Measurements from ENCODE around the gene HAUS2.
"Not testable (repeated sequence)": the region's sequence is repeated elsewhere in the genome, so short reads cannot be mapped to it uniquely, and the experiment has no call there.

Gene HAUS2

GRCh38 chr15:42548249-42549031 is at the start of gene HAUS2, which contains the start of gene LRRC57:
Gene HAUS2 (plus strand): TSS chr15:42548838. CDS start chr15:42548873, 35 bp downstream.
Gene LRRC57 (minus strand): TSS chr15:42548793. CDS start chr15:42548434, 359 bp downstream.
- FAIRE-seq, result no peak

DNA sequence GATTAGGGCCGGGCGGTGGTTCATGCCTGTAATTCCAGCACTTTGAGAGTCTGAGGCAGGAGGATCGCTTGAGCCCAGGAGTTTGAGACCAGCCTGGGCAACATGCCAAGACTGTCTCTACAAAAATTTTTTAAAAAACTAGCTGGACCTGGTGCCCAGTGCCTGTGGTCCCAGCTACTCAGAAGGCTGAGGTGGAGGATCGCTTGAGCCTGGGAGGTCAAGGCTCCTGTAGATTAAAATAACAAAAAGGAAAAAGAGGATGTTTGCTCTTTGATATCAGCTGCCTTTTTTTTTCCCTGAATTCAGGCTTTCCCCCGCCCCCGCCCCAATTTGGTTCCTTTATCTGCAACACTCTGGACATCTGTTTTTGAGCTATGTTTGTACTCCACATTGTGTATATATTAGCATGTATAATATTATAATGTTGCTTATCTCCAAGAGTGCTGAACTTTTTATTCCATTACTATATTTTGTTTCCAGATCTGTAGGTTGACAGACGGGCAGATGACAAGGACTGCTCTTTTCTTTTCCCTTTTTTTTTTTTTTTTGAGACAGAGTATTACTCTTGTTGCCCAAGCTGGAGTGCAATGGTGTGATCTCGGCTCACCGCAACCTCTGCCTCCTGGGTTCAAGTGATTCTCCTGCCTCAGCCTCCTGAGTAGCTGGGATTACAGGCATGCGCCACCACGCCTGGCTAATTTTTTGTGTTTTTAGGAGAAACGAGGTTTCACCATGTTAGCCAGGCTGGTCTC is 48.6 kb upstream of the HAUS2 start:
- FAIRE-seq, result no peak

- no peak for FAIRE-seq
Observed at GRCh38 chr15:42502477-42502876, 46.2 kb upstream of the HAUS2 start.

DNA sequence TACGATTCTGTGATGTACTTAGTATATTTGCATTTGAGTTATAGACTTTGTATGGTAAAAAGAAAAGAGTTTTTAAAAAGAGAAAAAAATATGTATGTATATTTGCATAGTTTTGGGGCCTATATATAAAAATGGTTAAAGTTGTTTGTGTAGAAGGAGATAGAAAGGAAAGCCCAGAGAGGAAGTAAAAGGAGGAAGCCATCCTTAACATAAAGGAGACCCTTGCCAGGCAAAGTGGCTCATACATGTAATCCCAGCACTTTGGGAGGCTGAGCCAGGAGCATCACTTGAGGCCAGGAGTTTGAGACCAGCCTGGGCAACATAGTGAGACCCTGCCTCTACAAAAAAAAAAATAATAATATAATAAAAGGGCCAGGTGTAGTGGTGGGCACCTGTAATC is 44.8 kb upstream of the HAUS2 start:
- no peak for FAIRE-seq

GRCh38 chr15:42504631-42505030 is 44.0 kb upstream of the HAUS2 start:
- FAIRE-seq, result no peak

DNA sequence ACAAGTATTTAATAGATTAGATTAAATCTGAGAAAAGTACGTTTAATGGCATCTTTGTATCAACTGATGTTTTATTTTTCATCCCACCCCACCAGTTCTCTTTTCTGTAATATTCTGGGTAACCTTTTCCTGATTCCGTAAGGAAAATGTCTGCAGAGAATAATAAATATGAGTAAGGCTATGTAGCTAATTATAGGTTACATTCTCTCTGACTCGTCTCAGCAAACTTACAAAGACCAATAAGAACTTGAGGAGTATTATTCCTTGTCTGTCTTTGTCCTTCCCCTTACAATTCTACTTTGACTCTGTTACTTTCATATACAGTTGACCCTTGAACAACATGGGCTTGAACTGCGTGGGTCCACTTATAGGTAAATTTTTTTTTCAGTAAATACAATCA is 41.1 kb upstream of the HAUS2 start:
- no peak for FAIRE-seq

DNA sequence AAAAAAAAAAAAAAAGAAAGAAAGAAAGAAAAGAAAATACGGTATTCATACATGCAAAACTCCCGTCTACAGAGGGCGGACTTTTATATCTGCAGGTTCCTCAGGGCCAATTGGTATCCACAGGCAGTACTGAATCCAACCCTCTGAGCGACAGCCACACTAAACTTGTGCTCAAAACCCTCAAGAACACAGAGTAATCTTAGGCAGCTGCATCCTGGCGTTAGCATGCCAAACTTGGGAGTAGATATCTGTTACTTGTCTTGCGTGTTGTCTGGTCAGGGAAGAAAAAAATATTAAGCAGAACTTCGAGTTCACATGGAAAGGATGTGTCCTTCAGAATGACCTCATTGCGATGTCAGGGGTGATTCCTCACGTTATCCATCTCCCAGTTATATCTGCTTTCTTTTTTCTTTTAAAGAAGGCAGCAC is 40.4 kb upstream of the HAUS2 start:
- no peak for FAIRE-seq

- FAIRE-seq, result no peak
Observed at GRCh38 chr15:42510258-42511006, 38.2 kb upstream of the HAUS2 start.

GRCh38 chr15:42511007-42511391 is 37.6 kb upstream of the HAUS2 start:
- FAIRE-seq, result no peak

DNA sequence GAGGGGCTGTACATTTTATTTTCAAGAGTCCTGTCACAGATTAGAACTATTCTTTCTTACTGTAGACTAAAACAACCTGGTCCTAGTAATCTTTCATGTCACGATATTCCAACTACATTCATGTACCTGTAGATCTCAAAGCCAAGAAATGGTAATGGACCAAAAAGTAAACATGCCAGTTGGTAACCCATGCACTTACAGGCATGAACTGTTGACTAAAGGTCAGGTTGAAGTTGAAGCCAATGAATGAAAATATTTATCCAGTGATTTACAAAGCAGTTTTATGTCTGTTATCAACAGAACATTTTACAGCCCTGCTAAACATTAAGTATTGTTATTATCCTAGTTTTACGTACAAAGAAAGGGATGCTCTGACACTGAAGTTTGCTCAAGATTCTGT is 25.3 kb upstream of the HAUS2 start:
- no peak for FAIRE-seq

- no peak for FAIRE-seq
Observed at GRCh38 chr15:42528970-42529369, 19.7 kb upstream of the HAUS2 start.

DNA sequence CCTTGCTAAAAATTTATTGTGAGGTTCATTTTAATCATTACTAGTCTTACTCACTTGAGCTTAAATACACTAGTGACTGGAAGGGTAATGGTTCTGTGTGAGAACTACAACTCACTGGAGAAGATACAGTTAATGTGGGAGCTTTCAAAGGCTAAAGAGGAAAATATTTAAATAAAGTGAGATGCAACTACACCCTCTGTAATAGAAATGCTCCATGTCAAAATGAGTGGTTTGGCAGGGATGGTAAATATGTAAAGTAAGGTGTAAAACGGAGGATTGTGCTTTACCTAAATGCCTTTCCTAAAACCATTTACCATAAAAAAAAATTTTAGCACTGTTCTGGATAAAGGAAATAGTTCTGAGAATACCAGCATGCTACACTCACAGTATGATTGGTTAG is 15.4 kb upstream of the HAUS2 start:
- FAIRE-seq, result no peak

- FAIRE-seq, result no peak
Observed at GRCh38 chr15:42544853-42545629, 3.6 kb upstream of the HAUS2 start.

GRCh38 chr15:42547918-42548248 is 755 bp upstream of the HAUS2 start:
- FAIRE-seq, result no peak

- FAIRE-seq, result no peak
Observed at GRCh38 chr15:42549032-42549491, 424 bp downstream of the HAUS2 start.

- FAIRE-seq, result no peak
Observed at GRCh38 chr15:42549741-42550392, 1.2 kb downstream of the HAUS2 start.

- no peak for FAIRE-seq
Observed at GRCh38 chr15:42553554-42553953, 4.9 kb downstream of the HAUS2 start.

DNA sequence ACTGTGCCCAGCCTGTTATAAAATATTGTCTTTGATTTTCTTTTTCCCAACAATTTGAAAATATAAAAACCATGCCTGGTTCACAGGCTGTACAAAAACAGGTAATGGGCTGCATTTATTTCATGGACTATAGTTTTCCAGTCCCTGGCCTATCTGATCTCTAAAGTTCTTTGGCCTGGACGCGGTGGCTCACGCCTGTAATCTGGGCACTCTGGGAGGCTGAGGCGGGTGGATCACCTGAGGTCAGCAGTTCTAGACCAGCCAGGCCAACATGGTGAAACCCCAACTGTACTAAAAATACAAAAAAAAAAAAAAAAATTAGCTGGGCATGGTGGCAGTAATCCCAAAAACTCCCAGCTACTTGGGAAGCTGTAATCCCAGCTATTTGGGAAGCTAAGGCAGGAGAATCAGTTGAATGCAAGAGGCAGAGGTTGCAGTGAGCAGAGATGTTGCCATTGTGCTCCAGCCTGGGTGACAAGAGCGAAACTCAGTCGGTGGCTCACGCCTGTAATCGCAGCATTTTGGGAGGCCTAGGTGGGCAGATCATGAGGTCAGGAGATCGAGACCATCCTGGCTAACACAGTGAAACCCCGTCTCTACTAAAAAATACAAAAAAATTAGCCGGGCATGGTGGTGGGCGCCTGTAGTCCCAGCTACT is 8.0 kb downstream of the HAUS2 start:
- FAIRE-seq, result not testable (repeated sequence)

GRCh38 chr15:42558739-42559138 is 10.1 kb downstream of the HAUS2 start:
- FAIRE-seq, result no peak

DNA sequence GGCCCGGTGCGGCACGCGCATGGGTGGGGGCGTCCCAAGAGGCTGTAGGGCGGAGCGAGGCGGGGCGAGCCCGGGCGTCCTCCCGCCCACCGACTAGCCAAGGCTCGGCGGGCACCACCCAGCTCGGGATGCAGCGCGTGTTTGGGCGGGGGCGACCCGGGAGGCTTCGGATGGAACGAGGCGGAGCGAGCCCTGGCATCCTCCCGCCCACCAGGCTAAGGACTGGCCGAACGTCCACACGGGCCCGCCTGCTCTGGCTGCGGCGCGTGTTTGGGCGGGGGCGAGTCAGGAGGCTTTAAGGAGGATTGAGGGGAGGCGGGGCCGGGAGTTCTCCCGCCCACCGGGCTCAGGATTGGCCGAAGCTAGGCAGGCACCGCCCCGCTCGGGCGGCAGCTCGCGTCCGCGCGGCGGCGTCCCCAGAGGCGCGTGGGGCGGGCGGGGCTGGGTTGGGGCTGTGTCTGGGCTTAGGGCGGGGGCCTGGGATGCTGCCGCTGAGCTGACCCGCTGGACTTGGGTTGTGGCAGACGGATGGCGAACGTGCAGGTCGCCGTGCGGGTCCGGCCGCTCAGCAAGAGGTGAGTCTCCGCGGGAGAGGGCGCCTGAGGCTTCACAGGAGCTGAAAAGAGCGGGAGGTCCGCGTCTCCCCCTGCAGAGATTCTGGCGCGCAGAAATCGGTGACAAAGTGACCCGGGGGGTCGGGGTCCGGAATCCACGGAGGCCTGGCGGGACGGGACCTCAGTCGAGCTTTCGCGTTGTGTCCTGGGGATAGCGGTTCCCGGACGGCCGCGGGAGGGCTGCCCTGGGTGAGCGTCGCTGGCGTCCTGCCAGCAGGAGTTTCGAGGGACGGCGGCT is 26.8 kb downstream of the HAUS2 start, which contains the start of gene STARD9:
STARD9 (plus strand) TSS at position 419 of the 852 bp plus-strand sequence; CDS start at position 529, 110 bp downstream.
- no peak for FAIRE-seq

All from colon (tissue), 2 donors.